NCI-H82 treated with DMSO at 0.1 percent for 48 hours (cell line): ENCODE data around the gene RPL37A.

Experiments used
- DNase-seq: peaks from one replicate; lab custom pipeline; 2025; ENCODE audit not compliant: unreplicated experiment; lab: John Stamatoyannopoulos, UW

RPL37A gene

GRCh38 chr2:216486708-216487107 is 11.9 kb upstream of the RPL37A start:
- DNase-seq = no peak

- no peak for DNase-seq
Measured at GRCh38 chr2:216490061-216490460, 8.6 kb upstream of the RPL37A start.

- DNase-seq = no peak
Measured at GRCh38 chr2:216491793-216492596, 6.6 kb upstream of the RPL37A start.

GRCh38 chr2:216492597-216493333 is 5.9 kb upstream of the RPL37A start:
- no peak for DNase-seq

GRCh38 chr2:216493334-216493685 is 5.3 kb upstream of the RPL37A start:
- DNase-seq = no peak

GRCh38 chr2:216495656-216496055 is 3.0 kb upstream of the RPL37A start:
- DNase-seq = no peak

GRCh38 chr2:216497382-216498069 is 1.1 kb upstream of the RPL37A start:
- no peak for DNase-seq

- no peak for DNase-seq
Measured at GRCh38 chr2:216498070-216498378, 620 bp upstream of the RPL37A start.

GRCh38 chr2:216499641-216500218 is 1.1 kb downstream of the RPL37A start:
- no peak for DNase-seq

GRCh38 chr2:216500572-216500971 is 1.9 kb downstream of the RPL37A start:
- DNase-seq = no peak

- no peak for DNase-seq
Measured at GRCh38 chr2:216501854-216502253, 3.2 kb downstream of the RPL37A start.

GRCh38 chr2:216502381-216503158 is 3.9 kb downstream of the RPL37A start:
- DNase-seq = no peak

GRCh38 chr2:216503159-216503629 is 4.5 kb downstream of the RPL37A start:
- DNase-seq = no peak

- no peak for DNase-seq
Measured at GRCh38 chr2:216503697-216504375, 5.2 kb downstream of the RPL37A start.

GRCh38 chr2:216504376-216504762 is 5.7 kb downstream of the RPL37A start:
- no peak for DNase-seq

GRCh38 chr2:216505133-216506106 is 6.8 kb downstream of the RPL37A start:
- no peak for DNase-seq

GRCh38 chr2:216507220-216508160 is 8.8 kb downstream of the RPL37A start:
- no peak for DNase-seq

GRCh38 chr2:216508229-216508628 is 9.6 kb downstream of the RPL37A start:
- DNase-seq = no peak
